GM12878 (cell line): ENCODE data around the gene CACNA2D3. TPM values are rescaled to one million over a fixed set of nuclear protein-coding genes. Genes with fewer than 3 reads are reported as not detected.

Experiments used
- ATAC-seq: fragments of 200-7000 bp; cut with Tn5 transposase; 3 replicates; pipeline ENCODE4 v1.9.1; 2020; ENCODE audit warnings: mild to moderate bottlenecking, moderate library complexity
- BruUV-seq: library from RNA; stranded (reverse); fragments of 400-500 nt; replicated peaks from 2 replicates; lab custom pipeline; 2021; lab: Mats Ljungman, UMichigan
- CTCF ChIA-PET: fragments of 300-600 bp; sonication (Branson Sonifier 250); formaldehyde crosslinking; extraction: SDS; loops from one replicate; lab custom pipeline; 2021; ENCODE audit warnings: inconsistent platforms; lab: Yijun Ruan, JAX
- POLR2A ChIA-PET: fragments of 350-600 bp; formaldehyde crosslinking; extraction: SDS; loops from one replicate; lab custom pipeline; 2021; ENCODE audit warnings: inconsistent platforms; lab: Charles Lee
- RAD21 ChIA-PET: fragments of 300-600 bp; sonication (Branson Sonifier 250); formaldehyde crosslinking; loops from one replicate; lab custom pipeline; 2023; ENCODE audit warnings: antibody characterized with exemption; ENCODE audit not compliant: unreplicated experiment; lab: Charles Lee
- SMC1A ChIA-PET: fragments of 300-600 bp; sonication (Branson Sonifier 250); formaldehyde crosslinking; loops from one replicate; lab custom pipeline; 2023; ENCODE audit not compliant: unreplicated experiment, uncharacterized antibody; lab: Charles Lee
- DNase-seq: peaks from one replicate; pipeline ENCODE4 v3.0.0-alpha.2; 2011; ENCODE audit warnings: low read depth, low spot score
- FAIRE-seq: peaks from 3 replicates; lab custom pipeline; 2011; peaks lifted over from hg19 to GRCh38; lab: Jason Lieb, UNC
- H2AFZ ChIP-seq: 2 replicates; pipeline ENCODE4 v1.6.0; 2011; ENCODE audit warnings: low read depth, low read length, control low read depth; ENCODE audit not compliant: control insufficient read depth
- H3K27ac ChIP-seq: 2 replicates; pipeline ENCODE4 v1.5.1; 2011; ENCODE audit warnings: control low read depth; ENCODE audit not compliant: control insufficient read depth, insufficient read depth
- H3K27me3 ChIP-seq, 2 experiments: replicated peaks in 1 of 2; 2 replicates each; pipeline versions ENCODE4 v1.6.0 to v1.6.1; 2011; ENCODE audit warnings: low read length in 1 of 2; ENCODE audit not compliant: control insufficient read depth in 2 of 2, insufficient read depth in 2 of 2
- H3K36me3 ChIP-seq, 2 experiments: 2 replicates each; pipeline ENCODE4 v1.5.1; 2011; ENCODE audit warnings: low read length in 1 of 2; ENCODE audit not compliant: control insufficient read depth in 2 of 2, insufficient read depth in 2 of 2
- H3K4me1 ChIP-seq: 2 replicates; pipeline ENCODE4 v1.6.1; 2011; ENCODE audit warnings: mild to moderate bottlenecking, low read length, moderate library complexity, mixed read lengths; ENCODE audit not compliant: control insufficient read depth, insufficient read depth
- H3K4me2 ChIP-seq: 2 replicates; pipeline ENCODE4 v1.6.0; 2011; ENCODE audit warnings: control low read depth; ENCODE audit not compliant: control insufficient read depth, insufficient read depth
- H3K4me3 ChIP-seq: fragments of 200-600 bp; sonication (generic); 2 replicates; pipeline ENCODE4 v1.5.1; 2016
- H3K79me2 ChIP-seq: 2 replicates; pipeline ENCODE4 v1.6.0; 2011; ENCODE audit warnings: low read length; ENCODE audit not compliant: control insufficient read depth, insufficient read depth
- H3K9ac ChIP-seq: 2 replicates; pipeline ENCODE4 v1.8.0; 2011; ENCODE audit warnings: low read length, control low read depth, mixed read lengths; ENCODE audit not compliant: control insufficient read depth, insufficient read depth
- H3K9me3 ChIP-seq: replicated peaks from 3 replicates; pipeline ENCODE4 v1.5.1; 2011; ENCODE audit warnings: mild to moderate bottlenecking, low read length; ENCODE audit not compliant: control insufficient read depth, insufficient read depth
- H4K20me1 ChIP-seq: 2 replicates; pipeline ENCODE4 v1.6.0; 2011; ENCODE audit not compliant: control insufficient read depth, insufficient read depth
- CHD1 ChIP-seq: IDR thresholded peaks from 2 replicates; pipeline ENCODE4 v1.6.1; 2012; ENCODE audit warnings: low read depth, low read length, improper control_type of control experiment
- IRF4 ChIP-seq: IDR thresholded peaks from 2 replicates; pipeline ENCODE4 v1.6.1; 2011; ENCODE audit warnings: low read depth, low read length
- MLLT1 ChIP-seq: fragments of 450-650 bp; IDR thresholded peaks from 2 replicates; pipeline ENCODE4 v1.6.1; 2016; ENCODE audit warnings: mild to moderate bottlenecking
- NR2C2 ChIP-seq: IDR thresholded peaks from 2 replicates; pipeline ENCODE4 v1.6.1; 2011; ENCODE audit warnings: borderline replicate concordance, low read depth; ENCODE audit not compliant: control insufficient read depth, insufficient read length
- PRDM15 ChIP-seq: fragments of 450-650 bp; formaldehyde crosslinking; IDR thresholded peaks from 2 replicates; pipeline ENCODE4 v1.4.0; 2020; ENCODE audit warnings: mild to moderate bottlenecking, moderate library complexity
- TCF7 ChIP-seq: IDR thresholded peaks from 2 replicates; pipeline ENCODE4 v1.6.1; 2014; ENCODE audit warnings: antibody characterized with exemption, borderline replicate concordance
- ZNF274 ChIP-seq: IDR thresholded peaks from one replicate; pipeline ENCODE4 v1.8.0; 2011; ENCODE audit not compliant: insufficient read length, insufficient read depth
- WGBS: methylation state at CpG from one replicate; pipeline ENCODE4 v1.1.6; 2016; ENCODE audit warnings: low lambda C conversion rate; ENCODE audit not compliant: insufficient replicate concordance, insufficient coverage; ENCODE audit errors: missing lambda C conversion rate; 5-methylcytosine and 5-hydroxymethylcytosine counted together
- in situ Hi-C: fragments of 300-500 bp; cut with MboI; formaldehyde crosslinking; loops from 9 replicates; pipeline ENCODE4 v1.14.3; 2018; ENCODE audit warnings: mixed read lengths
- intact Hi-C: fragments of 100-400 bp; cut with micrococcal nuclease; formaldehyde crosslinking; loops from one replicate; pipeline ENCODE4 v1.14.2; 2022; ENCODE audit not compliant: unreplicated experiment
- polyA plus RNA-seq, 11 experiments: library from polyadenylated mRNA; depleted of rRNA in 4 of 11; unstranded in 6 of 11; stranded (reverse) in 5 of 11; fragments of >200 nt; fragmentation: Nextera tagmentation in 4 of 11; fragmentation: Illumina TruSeq in 1 of 11; extraction: Ambion mirVana in 4 of 11; extraction: Trizol in 1 of 11; gene quantifications; 1 replicate in 1 of 11; 2 replicates in 10 of 11; pipeline versions ENCODE4 v1.2.1 to v1.2.3, GENCODE V29; 2011 to 2016; ENCODE audit warnings: inconsistent platforms in 2 of 11, missing spikeins in 2 of 11, low read depth in 1 of 11
- total RNA-seq, 4 experiments: library from RNA; depleted of rRNA in 3 of 4; stranded (reverse); fragments of >200 nt in 3 of 4; fragmentation: Illumina TruSeq in 1 of 4; extraction: Trizol in 1 of 4; gene quantifications; 2 replicates each; pipeline versions ENCODE4 v1.2.1 to v1.2.3, GENCODE V29; 2013 to 2021

The CACNA2D3 gene
- total and polyA plus RNA-seq, 10 of the 15 experiments (the other 5 are each of a cell fraction or from before 2014, with no cell fraction given), result not detected

GRCh38 chr3:54931182-54931581 lies 808.8 kb downstream of the CACNA2D3 start:
- no peak overlapping the region for H3K27ac ChIP-seq
- TF ChIP-seq PRDM15 (CRISPR knock-in tag), result no peak
- no peak for TF ChIP-seq MLLT1
- TF ChIP-seq CHD1, result no peak
- TF ChIP-seq IRF4, result no peak
- TF ChIP-seq ZNF274, result no peak
- no peak for TF ChIP-seq NR2C2
- TF ChIP-seq TCF7, result no peak
- no peak overlapping the region for H3K4me2 ChIP-seq
- ChIA-PET POLR2A (no interaction called here), RAD21 (no interaction called here), CTCF (interaction anchor here (0.6 kb wide), 1 partner anchor 31 kb away, joined by 3 read pairs; no protein-coding TSS in a partner anchor), SMC1A (interaction anchor here (0.7 to 0.8 kb wide), 2 partner anchors 22 to 526 kb away, joined by 3 to 4 read pairs; no protein-coding TSS in a partner anchor)
- H3K4me1 ChIP-seq, result no peaks in the 10 kb centered on the region
- no peaks in the 10 kb centered on the region for H3K27me3 ChIP-seq
- H3K79me2 ChIP-seq, result no peaks in the 10 kb centered on the region
- H4K20me1 ChIP-seq, result no peaks in the 10 kb centered on the region
- ATAC-seq (no peak), DNase-seq (no peak), FAIRE-seq (no peak)
- H3K36me3 ChIP-seq, result no peaks in the 10 kb centered on the region
- intact Hi-C loops, result no loop called here
- BruUV-seq, result no TSS peak
- H2AFZ ChIP-seq, result no peak overlapping the region
- no peaks in the 10 kb centered on the region for H3K9me3 ChIP-seq
- H3K9ac ChIP-seq, result no peak overlapping the region
- no peak overlapping the region for H3K4me3 ChIP-seq
- in situ Hi-C loops, result no loop called here
- 25% methylated on average over 4 of the region's 4 CpGs for WGBS
